ENCODE results near the gene AFP.

The AFP gene

DNA sequence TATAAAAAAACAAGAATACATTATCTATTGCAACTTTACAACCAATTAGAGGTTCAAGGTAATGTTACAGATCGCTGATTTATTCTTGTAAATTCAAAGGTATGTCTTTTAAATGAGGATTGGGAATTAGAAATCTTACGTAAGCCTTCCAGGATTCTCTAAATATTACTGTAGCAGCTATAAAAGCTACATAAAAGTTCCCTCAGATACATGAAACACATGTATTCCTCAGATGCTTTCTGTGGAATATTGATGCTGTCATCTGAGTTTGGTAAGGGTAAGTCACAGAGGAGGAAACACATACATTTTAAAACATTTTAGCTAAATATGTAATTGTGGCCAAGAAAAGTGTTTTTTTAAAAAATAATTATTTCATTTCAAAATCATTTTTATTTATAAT, 3.4 kb downstream of the AFP start:
- no peak for DNase-seq

DNA sequence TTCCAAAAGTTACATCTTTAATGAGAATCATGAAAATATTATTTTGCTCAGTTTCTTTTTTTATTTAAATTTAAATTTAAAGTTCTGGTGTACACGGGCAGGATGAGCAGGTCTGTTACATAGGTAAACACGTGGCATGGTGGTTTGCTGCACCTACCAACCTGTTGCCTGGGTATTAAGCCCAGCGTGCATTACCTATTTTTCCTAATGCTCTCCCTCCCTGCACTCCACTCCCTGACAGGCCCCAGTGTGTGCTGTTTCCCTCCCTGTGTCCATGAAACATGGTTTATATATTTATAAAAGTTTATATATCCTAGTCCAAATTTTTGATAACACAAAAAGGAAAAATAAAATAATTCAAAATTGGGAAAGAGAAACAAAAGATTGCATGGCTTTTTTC, 4.0 kb downstream of the AFP start:
- DNase-seq: no peak

DNA sequence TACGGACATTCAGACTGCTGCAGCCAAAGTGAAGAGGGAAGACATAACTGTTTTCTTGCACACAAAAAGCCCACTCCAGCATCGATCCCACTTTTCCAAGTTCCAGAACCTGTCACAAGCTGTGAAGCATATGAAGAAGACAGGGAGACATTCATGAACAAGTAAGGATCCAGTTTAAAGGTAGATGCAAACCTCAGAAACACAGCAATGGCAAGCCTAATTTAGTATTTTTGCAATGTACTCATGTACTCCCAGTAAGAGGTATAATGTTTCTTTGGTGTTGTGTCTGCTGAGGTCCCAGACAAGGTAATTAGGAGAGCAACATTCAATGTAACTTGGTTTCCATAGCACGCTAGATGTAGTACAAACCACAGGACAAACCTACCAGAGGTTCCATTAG, 4.6 kb downstream of the AFP start:
- DNase-seq: no peak

DNA sequence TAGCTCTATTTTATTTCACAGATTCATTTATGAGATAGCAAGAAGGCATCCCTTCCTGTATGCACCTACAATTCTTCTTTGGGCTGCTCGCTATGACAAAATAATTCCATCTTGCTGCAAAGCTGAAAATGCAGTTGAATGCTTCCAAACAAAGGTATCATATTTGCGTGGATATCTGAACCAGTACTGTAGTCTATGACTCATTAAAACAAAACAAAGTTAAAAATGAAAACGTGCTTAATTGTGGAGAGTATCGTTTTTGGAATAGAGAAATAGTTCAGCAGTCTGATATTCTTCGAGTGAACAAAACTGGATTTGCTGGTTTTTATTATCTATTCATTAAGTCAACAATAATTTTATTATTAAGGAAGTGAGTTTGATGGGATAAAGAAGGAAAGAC, 6.3 kb downstream of the AFP start:
- no peak for DNase-seq

DNA sequence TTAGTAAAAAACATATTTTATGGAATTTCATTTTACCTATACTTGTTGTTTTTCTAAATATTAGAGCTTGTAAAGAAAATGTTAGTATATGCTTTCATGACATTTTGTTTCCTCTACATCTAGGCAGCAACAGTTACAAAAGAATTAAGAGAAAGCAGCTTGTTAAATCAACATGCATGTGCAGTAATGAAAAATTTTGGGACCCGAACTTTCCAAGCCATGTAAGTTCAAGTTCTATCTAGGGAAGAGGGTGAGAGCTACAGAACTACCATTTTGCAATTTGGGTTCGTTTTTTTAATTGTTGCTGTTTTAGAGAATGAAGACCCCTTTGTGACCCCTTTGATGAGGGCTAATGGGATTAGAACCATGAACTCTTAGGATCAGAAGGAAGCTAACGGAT, 7.2 kb downstream of the AFP start:
- no peak for DNase-seq

DNA sequence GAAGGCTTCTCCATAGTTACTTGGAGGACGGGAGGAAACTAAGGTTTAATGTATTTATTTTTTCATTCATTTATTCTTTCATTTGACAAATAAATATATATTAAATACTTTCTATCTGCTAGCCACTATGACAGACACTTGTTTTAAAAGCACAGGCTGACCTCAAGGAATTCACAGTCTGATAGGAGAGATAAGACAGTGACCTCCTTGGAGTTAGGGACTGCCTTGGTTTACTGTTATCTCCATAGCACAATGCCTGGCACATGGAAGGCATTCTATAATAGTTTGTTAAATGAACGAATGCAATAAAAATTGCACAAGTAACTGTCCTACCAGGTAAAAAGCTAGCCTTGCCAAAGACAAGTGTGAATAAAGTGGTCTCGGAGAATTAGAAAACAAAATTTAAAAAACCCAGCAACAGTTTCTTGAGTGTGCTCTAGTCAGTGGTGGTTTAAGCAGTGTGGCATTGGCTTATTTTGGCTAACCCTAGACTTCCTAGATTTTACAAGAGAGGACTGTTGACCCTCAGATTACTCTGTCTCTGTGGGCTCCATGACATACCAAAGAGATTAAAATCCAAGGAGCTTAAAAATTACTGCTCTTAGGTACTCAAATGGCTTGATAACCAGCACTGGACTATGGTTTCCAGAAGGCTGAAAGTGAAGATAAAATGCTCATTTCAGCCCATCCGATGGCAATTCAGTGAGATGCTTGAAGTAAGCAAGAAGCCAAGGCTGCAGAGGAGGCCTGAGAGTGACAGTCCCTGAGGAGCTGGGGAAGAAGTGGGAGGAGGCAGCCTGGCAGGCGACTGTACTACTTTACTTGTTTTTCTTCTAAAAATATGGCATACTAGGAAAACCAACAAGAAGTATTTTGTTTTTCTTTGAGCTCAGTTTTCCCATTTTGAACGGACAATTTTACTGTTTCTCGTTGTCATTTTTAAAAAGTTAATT, 9.6 kb downstream of the AFP start:
- DNase-seq: no peak

DNA sequence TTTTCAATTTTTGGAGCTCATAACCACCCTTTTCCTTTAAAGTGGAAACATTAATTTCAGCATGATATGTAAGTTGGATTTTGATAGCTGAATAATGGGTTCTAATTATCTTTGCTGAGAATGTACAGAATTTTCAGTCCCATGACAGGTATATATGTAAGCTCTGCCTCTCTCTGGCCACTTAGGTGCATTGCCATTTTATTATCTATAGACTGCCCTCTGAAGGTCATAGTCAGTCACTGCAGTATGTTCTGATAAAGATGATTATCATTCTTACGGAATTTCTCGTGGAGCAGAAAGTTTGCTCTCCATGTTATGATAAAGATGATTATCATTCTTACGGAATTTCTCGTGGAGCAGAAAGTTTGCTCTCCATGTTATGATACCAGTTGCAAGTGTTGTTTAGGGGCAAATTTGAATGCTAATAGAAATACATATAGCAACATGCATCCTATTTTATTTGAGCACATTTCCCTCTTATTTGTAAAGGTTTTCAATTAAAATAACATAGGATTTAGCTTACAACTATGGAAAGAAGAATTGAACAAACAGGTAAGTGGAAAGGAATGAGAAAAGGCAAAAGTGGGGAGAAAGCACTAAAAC, 10.4 kb downstream of the AFP start:
- peak in 1 of 2 experiments; percentile 39 for DNase-seq

DNA sequence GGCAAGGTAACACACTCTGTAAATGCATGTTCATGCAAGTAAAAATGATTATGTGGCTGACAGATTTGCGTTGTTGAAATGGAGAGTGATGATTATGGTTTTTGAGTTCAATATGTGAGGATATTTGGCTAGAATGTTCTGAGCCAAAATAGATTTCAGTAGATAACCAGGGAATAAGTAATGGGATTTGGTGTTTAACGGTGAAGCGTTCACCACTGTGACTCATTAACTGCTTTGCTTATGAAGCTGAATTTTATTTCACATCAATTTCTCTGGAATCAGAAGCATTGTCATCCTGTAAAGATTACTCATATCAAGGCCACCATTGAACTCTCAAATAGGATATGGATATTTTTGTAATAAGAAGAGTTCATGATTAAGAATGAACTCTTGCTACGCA, 11.7 kb downstream of the AFP start:
- no peak for DNase-seq

DNA sequence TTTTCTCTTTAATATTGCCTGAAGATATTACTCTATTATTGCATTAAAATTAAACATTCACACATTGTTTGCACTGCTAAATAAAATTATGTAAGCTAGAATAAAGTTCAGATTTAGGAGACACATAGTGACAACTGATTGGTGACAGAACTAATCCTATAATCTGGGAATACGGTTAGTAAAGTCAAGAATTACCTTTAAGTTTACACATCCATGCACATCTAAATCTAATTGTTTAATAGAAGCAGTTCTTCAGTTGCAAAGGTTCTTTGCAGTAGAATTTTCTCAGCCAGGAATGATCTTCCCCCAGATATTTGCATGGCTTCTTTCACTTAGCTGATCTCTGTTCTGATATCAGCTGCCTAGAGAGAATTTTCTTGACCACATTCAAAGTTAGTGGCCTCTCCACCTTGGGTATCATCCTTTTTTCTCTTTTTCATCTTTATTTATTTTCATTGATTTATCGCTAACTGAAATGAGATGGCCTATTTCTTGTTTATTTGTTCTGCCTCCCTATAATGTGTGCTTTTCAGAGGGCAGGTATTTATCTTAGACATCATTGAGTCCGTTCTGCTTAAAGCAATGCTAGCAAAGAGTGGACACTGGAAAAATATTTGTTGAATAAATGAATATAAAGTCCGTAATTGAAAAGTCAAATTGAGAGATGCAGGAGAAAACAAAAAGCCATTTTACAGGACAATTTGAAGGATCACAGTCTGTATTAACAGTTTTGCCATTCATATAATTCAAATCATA, 12.6 kb downstream of the AFP start:
- DNase-seq: no peak

DNA sequence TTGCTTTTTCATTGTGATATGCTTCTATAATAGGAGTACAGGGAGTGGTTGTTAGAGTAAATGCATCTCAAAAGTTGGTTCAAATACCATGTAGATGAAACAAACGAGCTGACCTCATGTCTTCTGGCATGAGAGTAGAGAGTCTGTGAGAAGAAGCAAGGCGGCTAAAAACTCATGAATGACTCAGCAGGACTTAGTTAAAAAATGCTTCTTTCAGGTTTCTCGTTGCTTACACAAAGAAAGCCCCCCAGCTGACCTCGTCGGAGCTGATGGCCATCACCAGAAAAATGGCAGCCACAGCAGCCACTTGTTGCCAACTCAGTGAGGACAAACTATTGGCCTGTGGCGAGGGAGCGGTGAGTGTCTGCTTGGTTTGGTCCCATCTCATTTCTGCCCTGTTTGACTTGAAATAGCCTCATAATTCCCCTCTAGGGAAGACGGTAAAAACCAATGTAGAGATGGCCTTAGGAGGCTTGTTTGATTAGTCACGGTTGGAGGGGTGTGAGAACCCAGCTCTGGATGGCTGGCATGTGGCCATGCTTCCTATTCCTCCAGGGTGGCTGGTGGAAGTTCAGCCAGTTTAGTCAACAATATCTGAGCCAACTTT, 14.5 kb downstream of the AFP start:
- peak; percentile 33 to 55 for DNase-seq

DNA sequence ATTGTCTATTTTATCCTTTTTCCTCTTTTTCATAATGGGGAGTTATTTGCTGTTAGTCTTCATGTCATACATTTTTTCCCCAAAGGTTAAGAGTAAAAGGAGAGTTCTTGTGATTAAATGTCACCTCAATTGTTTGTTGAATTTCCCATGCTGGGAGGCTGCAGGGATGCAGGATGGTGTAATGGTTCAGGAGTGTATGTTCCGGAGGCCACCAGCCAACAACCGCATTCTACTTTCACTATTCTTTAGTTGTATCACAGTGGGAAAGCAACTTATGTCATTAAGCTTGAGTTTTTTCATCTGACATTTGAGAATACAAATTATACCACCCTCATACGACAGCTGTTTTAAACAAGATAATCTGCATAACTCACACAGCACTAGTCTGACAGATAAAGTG, 15.4 kb downstream of the AFP start:
- no peak for DNase-seq

DNA sequence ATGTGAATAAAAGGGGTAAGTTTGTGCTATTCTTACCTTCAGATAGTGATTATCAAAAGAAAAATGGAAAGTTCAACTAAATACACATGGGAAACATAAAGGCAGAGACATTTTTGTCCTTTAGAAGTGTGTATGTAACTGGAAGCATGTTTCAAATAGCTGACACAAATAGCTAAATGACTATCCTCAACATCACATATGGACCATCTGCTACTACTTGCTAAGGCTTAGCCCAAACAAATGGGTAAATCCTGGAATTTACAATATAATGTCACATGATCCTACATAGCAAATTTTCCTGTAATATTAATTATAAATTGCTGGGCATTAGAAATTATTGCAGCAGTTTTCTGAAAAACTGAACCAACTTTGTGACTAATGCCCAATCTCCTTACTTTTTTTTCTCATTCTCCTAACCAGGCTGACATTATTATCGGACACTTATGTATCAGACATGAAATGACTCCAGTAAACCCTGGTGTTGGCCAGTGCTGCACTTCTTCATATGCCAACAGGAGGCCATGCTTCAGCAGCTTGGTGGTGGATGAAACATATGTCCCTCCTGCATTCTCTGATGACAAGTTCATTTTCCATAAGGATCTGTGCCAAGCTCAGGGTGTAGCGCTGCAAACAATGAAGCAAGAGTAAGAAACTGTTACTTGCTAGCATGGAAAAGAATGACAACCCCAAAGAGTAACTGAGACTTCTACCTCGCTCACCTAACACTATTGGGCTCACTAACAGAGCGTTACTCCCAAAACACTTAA, 16.1 kb downstream of the AFP start:
- DNase-seq: no peak

DNA sequence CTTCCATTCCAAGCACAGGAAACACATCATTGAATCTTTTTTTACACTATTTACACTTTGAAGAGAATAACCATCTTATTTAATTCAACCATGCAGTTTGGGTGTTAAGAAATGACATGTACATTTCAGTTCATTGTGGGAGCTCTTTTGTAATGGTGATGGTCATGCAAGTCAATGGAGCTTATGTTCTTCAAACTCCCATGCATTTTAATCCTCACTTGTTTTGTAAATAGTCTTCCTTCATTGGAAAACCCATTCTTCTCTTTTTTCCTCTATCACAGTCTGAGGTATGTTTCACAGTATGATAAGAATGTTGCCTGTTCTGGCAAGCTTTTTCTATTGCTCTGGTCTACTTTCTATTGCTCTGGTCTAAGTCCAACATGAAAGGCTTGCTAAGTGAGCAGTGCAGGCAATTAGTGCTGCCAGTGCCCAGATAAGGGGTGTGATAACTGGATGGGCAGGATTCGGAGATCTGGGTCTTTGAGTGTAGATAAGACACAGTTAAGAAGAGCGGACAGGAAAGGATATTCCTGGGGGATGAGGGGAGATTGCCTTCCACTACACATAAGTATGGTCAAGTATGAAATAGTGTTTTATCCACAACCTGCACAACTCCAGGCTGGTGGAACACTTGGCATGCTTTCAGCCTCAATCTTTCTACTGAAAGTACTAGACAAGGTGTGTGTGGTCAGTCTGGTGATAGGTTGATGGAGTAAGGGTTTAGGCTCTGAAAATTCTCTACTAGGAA, 17.1 kb downstream of the AFP start:
- no peak for DNase-seq

DNA sequence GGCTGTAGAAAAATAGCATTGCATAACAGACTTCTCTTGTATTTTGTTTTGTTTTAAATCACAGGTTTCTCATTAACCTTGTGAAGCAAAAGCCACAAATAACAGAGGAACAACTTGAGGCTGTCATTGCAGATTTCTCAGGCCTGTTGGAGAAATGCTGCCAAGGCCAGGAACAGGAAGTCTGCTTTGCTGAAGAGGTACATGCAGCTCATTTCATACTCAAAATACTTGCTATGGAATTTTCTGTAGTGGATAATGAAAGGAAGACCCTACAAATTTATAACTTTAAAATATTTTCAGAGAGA, 17.6 kb downstream of the AFP start:
- no peak for DNase-seq

DNA sequence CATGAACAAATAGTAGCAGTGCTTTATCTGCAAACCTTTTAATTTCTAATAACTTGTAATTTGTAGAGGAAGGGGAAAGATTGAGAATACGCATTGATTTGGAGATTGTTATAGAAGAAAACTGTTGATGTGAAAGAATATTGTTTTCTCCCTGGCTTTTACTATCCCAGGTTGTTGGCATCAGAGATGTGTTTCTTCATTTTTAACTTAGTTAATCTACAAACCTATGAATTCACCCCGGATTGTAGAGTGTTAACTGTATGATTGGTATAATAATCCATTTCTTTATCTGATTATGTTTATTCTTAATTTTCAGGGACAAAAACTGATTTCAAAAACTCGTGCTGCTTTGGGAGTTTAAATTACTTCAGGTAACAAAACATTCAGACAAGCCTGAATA, 18.9 kb downstream of the AFP start:
- DNase-seq: no peak

DNA sequence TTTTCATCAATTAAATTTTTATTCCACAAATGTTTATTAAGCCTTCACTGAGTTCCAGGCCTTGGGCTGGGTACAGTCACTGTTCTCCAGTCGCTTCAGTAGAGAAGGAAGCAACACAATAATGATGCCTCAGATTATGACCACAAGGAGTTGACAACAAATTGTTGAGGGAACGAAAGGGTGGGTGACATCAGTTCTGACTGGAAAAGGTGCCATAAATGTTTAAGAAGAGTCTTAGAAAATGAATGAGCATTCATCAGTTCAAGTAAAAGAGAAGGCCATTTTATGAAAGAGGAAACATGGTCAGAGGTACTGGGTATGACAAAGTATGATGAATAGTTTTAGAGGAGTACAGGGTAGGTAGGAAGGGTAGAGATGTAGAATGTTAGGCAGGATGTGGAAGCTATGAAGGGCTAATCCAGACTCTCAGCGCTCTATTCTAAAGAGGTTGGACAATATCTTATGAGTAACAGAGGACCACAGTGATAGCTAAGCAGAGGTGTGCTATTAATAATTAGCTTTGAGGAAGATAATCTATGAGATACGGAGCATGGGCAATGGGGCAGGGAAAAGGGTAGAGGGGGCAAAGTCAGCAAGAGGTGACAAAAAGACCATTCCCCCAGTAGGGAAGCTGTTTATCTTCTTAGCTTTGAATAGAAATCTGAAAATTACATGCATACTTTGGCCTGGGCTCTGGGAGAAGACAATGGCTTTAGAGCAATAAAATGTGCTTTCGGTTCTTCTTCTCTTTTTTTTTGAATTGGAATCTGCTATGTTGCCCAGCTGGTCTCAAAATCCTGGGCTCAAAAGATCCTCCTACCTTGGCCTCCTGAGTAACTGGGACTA, 20.4 kb downstream of the AFP start:
- DNase-seq: no peak

DNA sequence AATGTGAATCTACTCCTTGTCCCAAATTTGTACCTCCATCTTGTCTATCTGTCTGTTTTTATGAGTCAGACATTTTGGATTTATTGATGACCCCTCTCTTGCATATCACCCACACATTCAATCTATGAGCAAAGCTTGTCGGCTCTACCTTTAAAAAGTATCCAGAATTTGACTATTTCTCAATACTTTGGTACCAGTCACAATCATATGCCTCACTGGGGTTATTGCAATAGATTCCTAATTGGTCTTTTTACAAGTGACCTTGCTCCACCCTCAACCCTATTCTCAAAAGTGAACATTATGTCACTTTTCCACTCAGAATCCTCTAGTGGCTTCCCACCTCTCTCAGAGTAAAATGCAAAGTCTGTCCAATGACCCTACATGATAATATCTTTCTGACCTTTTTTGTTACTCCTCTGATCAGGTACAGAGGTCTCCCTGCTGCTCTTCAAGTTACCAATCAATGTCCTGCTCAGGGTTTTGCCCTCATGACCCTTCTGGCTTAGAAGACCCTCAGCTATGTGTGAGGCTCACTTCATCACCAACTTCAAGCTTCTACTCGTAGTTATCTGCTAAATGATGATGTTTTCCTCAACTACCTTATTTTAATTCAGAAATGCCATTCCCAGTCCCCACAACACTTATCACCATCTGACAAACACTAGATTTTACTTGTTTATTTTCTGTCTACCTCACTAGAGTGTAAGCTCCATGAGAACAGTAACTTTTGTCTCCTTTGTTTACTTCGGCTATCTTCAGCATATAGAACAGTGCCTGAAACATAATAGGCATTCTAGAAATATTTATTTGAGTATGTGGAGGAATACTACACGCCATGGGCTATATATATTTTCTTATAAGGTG, 22.4 kb downstream of the AFP start:
- no peak for DNase-seq

DNA sequence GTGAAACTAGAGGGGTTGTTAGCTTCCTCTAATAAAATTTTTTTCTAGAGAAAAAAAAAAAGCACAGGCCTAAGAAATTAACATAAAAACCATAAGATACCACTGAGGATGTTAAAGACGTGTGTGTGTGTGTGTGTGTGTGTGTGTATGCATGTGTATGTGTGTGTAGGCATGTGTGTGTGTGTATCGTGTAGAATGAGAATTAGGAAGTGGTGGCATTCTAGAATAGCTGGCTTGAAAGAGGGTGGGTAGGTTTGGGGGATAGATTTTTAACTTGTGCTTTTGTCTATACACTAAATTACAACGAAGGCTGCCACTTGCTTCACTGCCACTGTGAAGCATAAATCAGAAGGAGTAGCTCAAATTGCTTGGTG, 23.0 kb downstream of the AFP start:
- no peak for DNase-seq

DNA sequence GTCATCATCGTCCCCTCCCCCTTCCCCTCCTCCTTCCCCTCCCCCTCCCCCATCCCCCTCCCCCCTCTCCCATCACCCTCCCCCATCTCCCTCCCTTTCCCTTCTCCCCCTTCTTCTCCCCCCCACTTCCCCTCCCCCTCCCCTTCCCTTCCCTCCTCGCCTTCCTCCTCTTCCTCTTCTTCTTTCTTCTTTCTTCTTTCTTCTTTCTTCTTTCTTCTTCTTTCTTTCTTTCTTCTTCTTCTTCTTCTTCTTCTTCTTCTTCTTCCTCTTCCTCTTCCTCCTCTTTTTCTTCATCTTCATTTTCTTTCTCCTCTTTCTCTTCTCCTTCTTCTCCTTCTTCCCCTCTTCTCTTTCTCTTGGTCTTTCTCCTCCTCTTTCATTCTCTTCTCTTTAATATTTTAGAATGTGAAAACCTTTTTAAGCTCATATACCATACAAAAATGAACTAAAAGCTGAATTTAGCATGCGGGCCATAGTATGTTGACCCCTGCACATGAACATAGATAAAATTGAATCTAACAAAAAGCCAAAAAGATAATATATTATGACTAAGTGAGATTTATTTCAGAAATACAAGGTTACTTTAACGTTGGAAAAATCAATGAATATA, 25.0 kb downstream of the AFP start:
- no peak for DNase-seq

DNA sequence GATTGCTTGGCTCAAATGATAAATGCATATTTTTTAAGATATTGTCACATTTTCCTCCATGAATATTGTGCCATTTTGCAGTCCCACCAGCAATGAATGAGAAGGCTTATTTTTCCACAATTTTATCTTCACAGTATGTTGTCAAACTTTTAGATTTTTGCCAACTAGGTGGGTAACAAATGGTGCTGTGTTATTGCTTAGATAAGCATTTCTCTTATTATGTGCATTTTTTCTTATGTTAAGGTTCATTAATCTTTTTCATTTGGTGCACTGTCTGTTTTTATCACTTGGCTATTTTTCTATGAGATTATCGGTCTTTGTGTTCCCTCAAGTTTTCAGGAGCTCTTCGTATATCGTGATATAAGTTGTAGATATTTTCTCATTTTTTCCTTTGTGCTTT, 32.1 kb downstream of the AFP start:
- DNase-seq: no peak

Measured in NCI-H187 (cell line).